Medulla oblongata (tissue), 1 donor: ENCODE measurements around the gene ZNF226.
A peak's percentile ranks its signal among the peaks of the same experiment; 100 is the strongest.
"Not testable (repeated sequence)": the region's sequence is repeated elsewhere in the genome, so short reads cannot be mapped to it uniquely, and the experiment has no call there.

Experiments used
- DNase-seq: peaks from one replicate; pipeline ENCODE4 v3.0.0-alpha.2; 2015; ENCODE audit errors: extremely low spot score

Gene ZNF226

DNA sequence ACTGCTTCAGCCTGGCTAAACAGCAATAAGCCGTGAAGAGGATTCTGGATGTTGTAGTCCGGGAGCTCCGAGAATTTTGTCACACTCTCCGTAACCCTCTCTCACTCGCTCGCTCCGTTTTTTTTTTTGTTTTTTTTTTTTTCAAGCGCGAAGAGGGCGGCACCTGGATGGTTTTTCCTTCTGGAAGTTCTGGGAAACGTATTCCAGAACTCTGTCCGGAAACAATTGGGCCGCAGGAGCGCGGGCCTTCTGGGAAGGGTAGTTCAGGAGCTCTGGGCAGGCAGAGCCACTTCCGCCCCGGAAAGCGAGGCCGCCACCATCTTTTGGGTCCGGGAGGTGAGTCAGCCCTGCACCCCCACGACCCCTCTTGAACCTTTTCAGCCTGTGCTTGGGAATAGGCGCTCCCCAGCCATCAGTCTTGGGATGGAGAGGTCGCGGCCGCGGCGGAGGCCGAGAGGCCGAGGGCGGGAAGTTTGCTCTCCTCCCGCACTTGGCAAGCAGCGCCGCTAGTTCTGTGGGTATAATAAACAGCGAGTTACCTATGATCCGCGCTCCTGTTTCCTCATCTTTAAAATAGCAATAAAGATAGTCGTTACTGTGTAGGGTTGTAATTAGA, 47.5 kb downstream of the ZNF226 start, which contains the start of gene ZNF227:
Gene ZNF227, plus strand, starts transcription at position 283 of the 616 bp plus-strand sequence. CDS start 5,261 bp downstream, outside the sequence.
- DNase-seq, result peak; percentile 95

GRCh38 chr19:44212866-44213346, 48.0 kb downstream of the ZNF226 start:
- no peak for DNase-seq

- not testable (repeated sequence) for DNase-seq
These were observed 55.0 kb downstream of the ZNF226 start for GRCh38 chr19:44219926-44220325.

DNA sequence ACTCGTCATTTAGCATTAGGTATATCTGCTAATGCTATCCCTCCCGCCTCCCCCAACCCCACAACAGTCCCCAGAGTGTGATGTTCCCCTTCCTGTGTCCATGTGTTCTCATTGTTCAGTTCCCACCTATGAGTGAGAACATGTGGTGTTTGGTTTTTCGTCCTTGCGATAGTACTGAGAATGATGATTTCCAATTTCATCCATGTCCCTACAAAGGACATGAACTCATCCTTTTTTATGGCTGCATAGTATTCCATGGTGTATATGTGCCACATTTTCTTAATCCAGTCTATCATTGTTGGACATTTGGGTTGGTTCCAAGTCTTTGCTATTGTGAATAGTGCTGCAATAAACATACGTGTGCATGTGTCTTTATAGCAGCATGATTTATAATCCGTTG, 55.9 kb downstream of the ZNF226 start:
- not testable (repeated sequence) for DNase-seq

DNA sequence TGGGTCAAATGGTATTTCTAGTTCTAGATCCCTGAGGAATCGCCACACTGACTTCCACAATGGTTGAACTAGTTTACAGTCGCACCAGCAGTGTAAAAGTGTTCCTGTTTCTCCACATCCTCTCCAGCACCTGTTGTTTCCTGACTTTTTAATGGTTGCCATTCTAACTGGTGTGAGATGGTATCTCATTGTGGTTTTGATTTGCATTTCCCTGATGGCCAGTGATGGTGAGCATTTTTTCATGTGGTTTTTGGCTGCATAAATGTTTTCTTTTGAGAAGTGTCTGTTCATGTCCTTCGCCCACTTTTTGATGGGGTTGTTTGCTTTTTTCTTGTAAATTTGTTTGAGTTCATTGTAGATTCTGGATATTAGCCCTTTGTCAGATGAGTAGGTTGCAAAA, 56.4 kb downstream of the ZNF226 start:
- DNase-seq, result not testable (repeated sequence)
